ENCODE measurements around the gene PHF1. TPM values are rescaled to one million over a fixed set of nuclear protein-coding genes. Genes with fewer than 3 reads are reported as not detected.

The PHF1 gene
- total RNA-seq, 1 donor from 2014 or later: 70.5 TPM

- Mint-ChIP-seq H3K36me3 (ENCODE audit: low read depth) (no peaks in the 10 kb centered on the region), H3K27ac (ENCODE audit: unreplicated experiment) (no peak overlapping the region), H3K4me1 (peaks cover 4% of the 10 kb centered on the region), H3K27me3 (ENCODE audit: low read depth) (no peaks in the 10 kb centered on the region), H3K9me3 (no peaks in the 10 kb centered on the region), H3K4me3 (no peak overlapping the region)
- no peak for DNase-seq (ENCODE audit: low read depth, low spot score)
- no peak for TF ChIP-seq CTCF (conservative IDR thresholded peaks at IDR 0.05)
These were observed 30.4 kb upstream of the PHF1 start for GRCh38 chr6:33380272-33380981.

- H3K4me3 Mint-ChIP-seq: no peak overlapping the region
- H3K4me1 Mint-ChIP-seq: peaks cover 4% of the 10 kb centered on the region
These were observed 27.2 kb upstream of the PHF1 start for GRCh38 chr6:33383427-33384185.

GRCh38 chr6:33384581-33385020 is 26.2 kb upstream of the PHF1 start:
- no peaks in the 10 kb centered on the region for H3K36me3 Mint-ChIP-seq (ENCODE audit: low read depth)
- no peak for DNase-seq (ENCODE audit: low read depth, low spot score)
- no peaks in the 10 kb centered on the region for H3K27me3 Mint-ChIP-seq (ENCODE audit: low read depth)
- no peak overlapping the region for H3K27ac Mint-ChIP-seq (ENCODE audit: unreplicated experiment)
- H3K4me3 Mint-ChIP-seq: peak overlapping the region; percentile 2
- peak; percentile 46 for TF ChIP-seq CTCF (conservative IDR thresholded peaks at IDR 0.05)
- no peaks in the 10 kb centered on the region for H3K9me3 Mint-ChIP-seq
- peaks cover 4% of the 10 kb centered on the region for H3K4me1 Mint-ChIP-seq

More at GRCh38 chr6:33383427-33384185, 27.2 kb upstream of the PHF1 start:
- no peak for TF ChIP-seq CTCF (conservative IDR thresholded peaks at IDR 0.05)
- DNase-seq (ENCODE audit: low read depth, low spot score): no peak
- Mint-ChIP-seq H3K36me3 (ENCODE audit: low read depth) (no peaks in the 10 kb centered on the region), H3K9me3 (no peaks in the 10 kb centered on the region), H3K27me3 (ENCODE audit: low read depth) (no peaks in the 10 kb centered on the region), H3K27ac (ENCODE audit: unreplicated experiment) (no peak overlapping the region)

GRCh38 chr6:33390173-33390572 is 20.6 kb upstream of the PHF1 start:
- no peak overlapping the region for H3K27ac Mint-ChIP-seq (ENCODE audit: unreplicated experiment)
- peak overlapping the region; percentile 98 for H3K4me3 Mint-ChIP-seq
- TF ChIP-seq CTCF (conservative IDR thresholded peaks at IDR 0.05): no peak

GRCh38 chr6:33390767-33391277 is 20.0 kb upstream of the PHF1 start:
- no peaks in the 10 kb centered on the region for H3K9me3 Mint-ChIP-seq
- TF ChIP-seq CTCF (conservative IDR thresholded peaks at IDR 0.05): no peak
- H3K4me1 Mint-ChIP-seq: peaks cover 47% of the 10 kb centered on the region
- DNase-seq (ENCODE audit: low read depth, low spot score): no peak
- H3K27me3 Mint-ChIP-seq (ENCODE audit: low read depth): no peaks in the 10 kb centered on the region
- peak overlapping the region; percentile 95 for H3K27ac Mint-ChIP-seq (ENCODE audit: unreplicated experiment)
- H3K36me3 Mint-ChIP-seq (ENCODE audit: low read depth): peaks cover 9% of the 10 kb centered on the region
- H3K4me3 Mint-ChIP-seq: peak overlapping the region; percentile 98

More at GRCh38 chr6:33390173-33390572, 20.6 kb upstream of the PHF1 start:
- peaks cover 40% of the 10 kb centered on the region for H3K4me1 Mint-ChIP-seq
- H3K36me3 Mint-ChIP-seq (ENCODE audit: low read depth): peaks cover 6% of the 10 kb centered on the region
- H3K9me3 Mint-ChIP-seq: no peaks in the 10 kb centered on the region
- no peaks in the 10 kb centered on the region for H3K27me3 Mint-ChIP-seq (ENCODE audit: low read depth)
- DNase-seq (ENCODE audit: low read depth, low spot score): no peak

Measured in neural crest cell (in vitro differentiated cells).